Central memory CD8-positive, alpha-beta T cell (primary cell): Measurements from ENCODE around the gene PMEPA1.
"Not testable (repeated sequence)": the region's sequence is repeated elsewhere in the genome, so short reads cannot be mapped to it uniquely, and the experiment has no call there.

Source experiments
- ATAC-seq: fragments of 150-1000 bp; cut with Tn5 transposase; replicated peaks from 2 replicates; pipeline ENCODE4 v1.10.0; 2022; ENCODE audit warnings: mild to moderate bottlenecking, moderate FRiP score, moderate number of reproducible peaks; ENCODE audit not compliant: poor library complexity, severe bottlenecking; ENCODE audit errors: extremely low read depth
- DNase-seq, 2 donors: peaks; one replicate each; pipeline ENCODE4 v3.0.0; 2021; ENCODE audit warnings: low spot score in 2 of 2
- H3K27ac Mint-ChIP-seq: one replicate; pipeline ENCODE4 v1.8.0; 2022; ENCODE audit warnings: low read depth, mild to moderate bottlenecking, moderate library complexity, mixed read lengths
- H3K27me3 Mint-ChIP-seq: one replicate; pipeline ENCODE4 v1.8.0; 2022; ENCODE audit warnings: mixed read lengths
- H3K36me3 Mint-ChIP-seq: one replicate; pipeline ENCODE4 v1.8.0; 2022; ENCODE audit warnings: mild to moderate bottlenecking, moderate library complexity, mixed read lengths; ENCODE audit not compliant: insufficient read depth
- H3K4me1 Mint-ChIP-seq: one replicate; pipeline ENCODE4 v1.8.0; 2022; ENCODE audit warnings: mixed read lengths
- H3K4me3 Mint-ChIP-seq: one replicate; pipeline ENCODE4 v1.8.0; 2022; ENCODE audit warnings: mild to moderate bottlenecking, moderate library complexity, mixed read lengths
- H3K9me3 Mint-ChIP-seq: one replicate; pipeline ENCODE4 v1.8.0; 2022; ENCODE audit warnings: mixed read lengths

The PMEPA1 gene

DNA sequence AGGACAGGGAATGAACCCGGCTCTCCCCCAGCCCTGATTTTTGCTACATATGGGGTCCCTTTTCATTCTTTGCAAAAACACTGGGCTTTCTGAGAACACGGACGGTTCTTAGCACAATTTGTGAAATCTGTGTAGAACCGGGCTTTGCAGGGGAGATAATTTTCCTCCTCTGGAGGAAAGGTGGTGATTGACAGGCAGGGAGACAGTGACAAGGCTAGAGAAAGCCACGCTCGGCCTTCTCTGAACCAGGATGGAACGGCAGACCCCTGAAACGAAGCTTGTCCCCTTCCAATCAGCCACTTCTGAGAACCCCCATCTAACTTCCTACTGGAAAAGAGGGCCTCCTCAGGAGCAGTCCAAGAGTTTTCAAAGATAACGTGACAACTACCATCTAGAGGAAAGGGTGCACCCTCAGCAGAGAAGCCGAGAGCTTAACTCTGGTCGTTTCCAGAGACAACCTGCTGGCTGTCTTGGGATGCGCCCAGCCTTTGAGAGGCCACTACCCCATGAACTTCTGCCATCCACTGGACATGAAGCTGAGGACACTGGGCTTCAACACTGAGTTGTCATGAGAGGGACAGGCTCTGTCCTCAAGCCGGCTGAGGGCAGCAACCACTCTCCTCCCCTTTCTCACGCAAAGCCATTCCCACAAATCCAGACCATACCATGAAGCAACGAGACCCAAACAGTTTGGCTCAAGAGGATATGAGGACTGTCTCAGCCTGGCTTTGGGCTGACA, 60.8 kb downstream of the PMEPA1 start:
- H3K27me3 Mint-ChIP-seq, result peaks cover 21% of the 10 kb centered on the region
- no peak overlapping the region for H3K27ac Mint-ChIP-seq
- DNase-seq, result peak in 1 of 2 donors; percentile 1
- no peak for ATAC-seq
- H3K36me3 Mint-ChIP-seq, result peaks cover 3% of the 10 kb centered on the region
- no peak overlapping the region for H3K4me3 Mint-ChIP-seq
- peaks cover 5% of the 10 kb centered on the region for H3K9me3 Mint-ChIP-seq
- peaks cover 5% of the 10 kb centered on the region for H3K4me1 Mint-ChIP-seq

DNA sequence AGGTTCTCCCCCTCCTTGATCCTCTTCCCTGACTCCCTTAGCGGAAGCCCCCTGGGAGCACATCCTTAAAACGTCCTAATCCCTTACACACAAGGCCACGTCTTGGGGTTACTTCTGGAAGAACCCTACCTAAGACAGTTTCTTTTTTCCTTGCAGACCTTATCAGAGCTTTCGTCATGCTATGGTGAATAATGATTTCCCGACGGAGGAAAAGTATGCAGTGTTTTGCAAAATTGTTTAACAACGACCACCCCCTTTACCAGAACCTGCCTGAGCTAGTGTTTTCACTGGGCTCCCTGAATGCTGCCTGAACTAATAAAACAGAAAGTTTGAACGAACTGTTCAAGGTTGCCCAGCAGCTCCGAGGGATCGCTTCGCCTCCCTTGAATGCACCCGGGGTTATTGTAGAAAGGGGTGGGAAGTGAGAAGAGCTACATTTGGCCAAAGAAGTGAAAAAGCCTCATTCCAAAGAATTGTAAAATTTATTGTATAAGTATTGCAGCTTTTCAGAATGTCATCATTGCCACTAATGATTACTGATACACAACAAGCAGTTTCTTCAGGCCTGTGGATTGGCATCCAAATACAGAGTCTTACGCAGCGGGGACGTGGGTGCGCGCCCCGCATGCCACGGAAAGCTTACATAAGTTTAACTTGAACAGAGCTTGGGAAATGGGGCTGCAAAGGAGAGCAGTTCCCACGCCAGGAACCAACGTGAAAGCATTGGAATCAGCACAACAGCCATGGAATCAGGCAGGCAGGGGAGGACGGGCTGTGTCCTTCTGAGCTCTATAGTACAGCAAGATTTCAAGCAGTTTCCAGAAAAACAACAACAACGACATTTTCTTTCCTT, 61.7 kb downstream of the PMEPA1 start:
- peaks cover 5% of the 10 kb centered on the region for H3K9me3 Mint-ChIP-seq
- peaks cover 5% of the 10 kb centered on the region for H3K4me1 Mint-ChIP-seq
- no peak overlapping the region for H3K27ac Mint-ChIP-seq

DNA sequence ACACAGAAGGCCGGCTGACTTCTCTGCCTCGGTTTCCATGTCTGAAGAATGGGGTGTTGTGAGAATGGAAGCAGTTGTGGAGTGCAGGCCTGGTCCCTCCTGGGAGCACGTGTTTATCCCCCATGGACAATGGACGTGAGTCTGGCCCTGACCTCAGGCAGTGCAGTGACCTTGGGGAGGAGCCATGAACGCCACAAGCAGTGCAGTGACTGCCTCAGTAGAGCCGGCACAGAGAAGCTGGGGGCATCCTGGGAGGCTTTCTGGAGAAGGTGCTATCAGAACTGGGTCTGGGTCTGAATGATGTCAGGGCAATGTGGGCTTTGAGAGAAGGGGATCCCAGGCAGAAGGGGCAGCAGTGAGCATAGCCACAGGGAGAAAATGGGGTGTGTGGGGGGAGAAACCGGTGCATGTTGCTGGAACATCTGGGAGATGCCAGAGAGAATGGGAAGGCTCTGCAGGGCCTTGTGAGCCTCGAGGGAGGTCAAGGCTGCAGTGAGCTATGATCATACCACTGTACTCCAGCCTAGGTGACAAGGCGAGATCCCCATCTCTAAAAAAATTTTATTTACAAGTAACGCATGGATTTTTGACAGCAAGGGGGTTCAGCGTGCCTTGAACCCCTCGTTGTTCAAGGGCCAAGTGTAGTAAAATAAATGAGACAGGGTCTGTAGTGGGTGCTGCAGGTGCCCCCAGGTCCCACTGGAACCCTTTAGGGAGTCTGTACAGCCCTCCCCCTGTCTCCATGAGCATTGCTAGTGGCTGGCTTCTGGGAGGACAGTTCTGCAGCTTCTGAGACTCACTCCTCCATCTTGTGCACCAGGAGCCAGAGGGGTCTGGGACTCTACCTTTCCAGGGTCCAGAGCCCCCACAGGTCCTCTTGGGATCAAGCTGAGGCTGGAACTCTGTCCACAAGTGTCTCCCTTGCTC, 62.5 kb downstream of the PMEPA1 start:
- Mint-ChIP-seq H3K36me3 (peaks cover 3% of the 10 kb centered on the region), H3K4me1 (peaks cover 5% of the 10 kb centered on the region), H3K27me3 (peaks cover 21% of the 10 kb centered on the region), H3K27ac (no peak overlapping the region), H3K9me3 (peaks cover 5% of the 10 kb centered on the region), H3K4me3 (no peak overlapping the region)
- ATAC-seq (no peak), DNase-seq (peak in 1 of 2 donors; percentile 9)

More for the DNA sequence above, 61.7 kb downstream of the PMEPA1 start:
- DNase-seq, result no peak
- H3K36me3 Mint-ChIP-seq, result peaks cover 3% of the 10 kb centered on the region
- H3K27me3 Mint-ChIP-seq, result peaks cover 21% of the 10 kb centered on the region
- H3K4me3 Mint-ChIP-seq, result no peak overlapping the region
- ATAC-seq, result no peak

DNA sequence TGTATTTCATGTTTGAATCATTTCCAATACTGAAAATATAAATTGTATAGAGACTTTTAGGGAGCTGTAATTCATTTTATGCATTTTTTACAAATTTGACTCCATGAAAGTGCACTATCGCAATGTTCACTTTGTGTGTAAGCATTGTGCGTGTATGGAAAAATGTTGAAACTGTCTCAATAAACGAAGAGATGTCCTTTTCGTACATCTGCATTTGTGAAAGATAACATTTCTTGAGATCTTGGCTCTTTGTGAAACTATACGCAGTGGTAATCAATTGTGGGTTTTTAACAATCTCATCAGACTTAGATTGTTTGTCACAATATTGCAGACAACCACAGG, 70.9 kb downstream of the PMEPA1 start:
- ATAC-seq (no peak), DNase-seq (no peak)
- H3K36me3 Mint-ChIP-seq, result no peaks in the 10 kb centered on the region
- no peak overlapping the region for H3K4me3 Mint-ChIP-seq
- H3K9me3 Mint-ChIP-seq, result peaks cover 22% of the 10 kb centered on the region
- no peak overlapping the region for H3K27ac Mint-ChIP-seq
- H3K4me1 Mint-ChIP-seq, result peaks cover 11% of the 10 kb centered on the region
- H3K27me3 Mint-ChIP-seq, result peaks cover 31% of the 10 kb centered on the region

DNA sequence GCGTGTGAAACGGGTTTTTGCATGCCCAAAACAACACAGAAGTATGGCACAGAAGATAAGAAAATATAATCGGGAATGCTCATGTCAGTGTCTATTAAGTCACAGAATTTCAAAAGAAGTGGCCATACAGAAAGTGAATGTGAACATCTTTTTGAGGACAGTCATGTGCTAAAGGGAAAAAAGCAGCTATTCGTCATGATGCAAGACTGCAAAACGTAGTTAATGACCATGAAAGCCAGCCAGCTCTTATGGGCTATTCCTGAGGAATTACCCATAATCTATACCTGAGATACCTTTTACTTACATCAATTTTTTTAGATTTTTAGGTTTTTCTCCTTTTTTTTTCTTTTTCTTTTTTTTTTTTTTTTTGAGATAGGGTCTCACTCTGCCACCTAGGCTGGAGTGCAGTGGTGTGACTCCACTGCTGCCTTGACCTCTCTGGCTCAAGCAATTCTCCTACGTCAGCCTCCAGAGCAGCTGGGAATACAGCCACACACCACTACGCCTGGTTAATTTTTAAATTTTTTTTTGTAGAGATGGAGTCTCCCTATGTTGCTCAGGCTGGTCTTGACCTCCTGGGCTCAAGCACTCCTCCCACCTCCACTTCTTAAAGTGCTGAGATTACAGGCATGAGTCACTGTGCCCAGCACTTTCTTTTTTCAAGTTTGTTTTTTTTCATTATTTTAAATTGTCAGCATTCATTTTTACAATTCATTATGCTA, 71.5 kb downstream of the PMEPA1 start:
- peaks cover 16% of the 10 kb centered on the region for H3K4me1 Mint-ChIP-seq
- H3K36me3 Mint-ChIP-seq, result no peaks in the 10 kb centered on the region
- DNase-seq (no peak), ATAC-seq (no peak)
- H3K4me3 Mint-ChIP-seq, result no peak overlapping the region
- peaks cover 31% of the 10 kb centered on the region for H3K27me3 Mint-ChIP-seq
- H3K27ac Mint-ChIP-seq, result no peak overlapping the region
- H3K9me3 Mint-ChIP-seq, result peaks cover 22% of the 10 kb centered on the region

DNA sequence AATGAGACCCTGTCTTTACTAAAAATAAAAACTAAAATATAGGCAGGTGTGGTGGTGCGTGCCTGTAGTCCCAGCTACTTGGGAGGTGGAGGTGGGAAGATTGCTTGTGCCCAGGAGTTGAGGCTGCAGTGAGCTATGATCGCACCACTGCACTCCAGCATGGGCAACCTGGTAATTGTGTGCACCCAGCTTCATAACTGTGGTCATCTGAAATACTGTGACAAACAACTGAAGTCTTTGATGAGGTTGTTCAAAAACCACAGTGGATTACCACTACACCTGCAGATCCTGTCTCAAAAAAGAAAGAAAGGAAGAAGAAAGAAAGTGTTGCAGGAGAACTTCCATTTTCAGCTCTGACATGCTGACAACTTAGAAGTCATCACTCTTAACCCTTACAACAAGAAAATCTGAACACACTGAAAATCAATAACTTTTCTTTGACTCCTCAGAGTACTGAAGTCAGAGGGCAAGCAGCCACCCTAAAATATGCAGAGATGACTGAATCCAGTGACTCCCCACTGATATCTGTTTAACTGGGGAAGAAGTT, 75.8 kb downstream of the PMEPA1 start:
- DNase-seq, result peak in 1 of 2 donors; percentile 12

DNA sequence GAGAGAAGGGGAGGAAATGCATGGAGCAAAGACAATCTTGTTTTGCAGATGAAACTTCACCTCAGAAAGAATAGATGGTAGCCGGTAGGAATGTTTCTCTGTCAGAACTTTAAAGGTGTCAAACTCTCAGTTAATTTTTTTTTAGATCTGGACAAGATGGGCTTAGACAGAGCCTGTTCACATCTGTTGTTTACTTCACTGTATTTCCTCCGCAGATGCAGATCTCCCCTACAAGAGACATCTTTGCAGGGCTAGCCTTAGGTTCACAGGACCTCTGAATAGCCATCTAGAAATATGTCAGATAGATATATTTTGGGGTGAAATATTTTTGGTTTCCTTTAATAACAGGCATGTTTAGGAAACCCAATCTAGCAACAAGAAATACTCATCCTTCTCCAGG, 77.5 kb downstream of the PMEPA1 start:
- no peak overlapping the region for H3K27ac Mint-ChIP-seq
- H3K4me3 Mint-ChIP-seq, result no peak overlapping the region
- peaks cover 57% of the 10 kb centered on the region for H3K4me1 Mint-ChIP-seq
- peaks cover 23% of the 10 kb centered on the region for H3K27me3 Mint-ChIP-seq
- ATAC-seq, result no peak
- H3K36me3 Mint-ChIP-seq, result peaks cover 9% of the 10 kb centered on the region
- DNase-seq, result no peak
- H3K9me3 Mint-ChIP-seq, result peaks cover 22% of the 10 kb centered on the region

More for the DNA sequence above, 75.8 kb downstream of the PMEPA1 start:
- Mint-ChIP-seq H3K27me3 (peaks cover 23% of the 10 kb centered on the region), H3K36me3 (peaks cover 4% of the 10 kb centered on the region), H3K9me3 (peaks cover 22% of the 10 kb centered on the region), H3K4me1 (peaks cover 49% of the 10 kb centered on the region), H3K4me3 (no peak overlapping the region), H3K27ac (no peak overlapping the region)
- peak; percentile 36 for ATAC-seq

DNA sequence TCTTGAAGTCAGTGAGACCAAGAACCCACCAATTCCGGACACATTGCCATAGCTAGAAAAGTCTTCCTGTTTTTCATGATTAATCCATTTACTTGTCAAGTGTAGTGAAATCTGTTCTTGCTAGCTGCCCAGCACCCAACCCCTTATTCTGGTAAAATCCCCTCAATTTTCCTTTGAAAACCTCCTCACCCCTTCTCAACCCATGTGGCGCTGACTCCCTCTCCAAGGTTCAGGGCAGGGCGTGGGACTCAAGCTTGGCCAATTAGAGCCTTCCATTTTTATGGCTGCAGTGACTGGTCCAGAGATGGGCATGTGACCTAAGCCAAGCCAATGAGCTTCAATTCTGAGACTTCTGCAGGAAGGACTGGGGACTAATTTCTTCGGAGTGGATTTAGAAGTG, 79.8 kb downstream of the PMEPA1 start:
- Mint-ChIP-seq H3K27me3 (peaks cover 5% of the 10 kb centered on the region), H3K4me3 (peak overlapping the region; percentile 79), H3K36me3 (peaks cover 9% of the 10 kb centered on the region), H3K9me3 (peaks cover 2% of the 10 kb centered on the region), H3K27ac (peak overlapping the region; percentile 91), H3K4me1 (peaks cover 75% of the 10 kb centered on the region)
- DNase-seq (no peak), ATAC-seq (no peak)

DNA sequence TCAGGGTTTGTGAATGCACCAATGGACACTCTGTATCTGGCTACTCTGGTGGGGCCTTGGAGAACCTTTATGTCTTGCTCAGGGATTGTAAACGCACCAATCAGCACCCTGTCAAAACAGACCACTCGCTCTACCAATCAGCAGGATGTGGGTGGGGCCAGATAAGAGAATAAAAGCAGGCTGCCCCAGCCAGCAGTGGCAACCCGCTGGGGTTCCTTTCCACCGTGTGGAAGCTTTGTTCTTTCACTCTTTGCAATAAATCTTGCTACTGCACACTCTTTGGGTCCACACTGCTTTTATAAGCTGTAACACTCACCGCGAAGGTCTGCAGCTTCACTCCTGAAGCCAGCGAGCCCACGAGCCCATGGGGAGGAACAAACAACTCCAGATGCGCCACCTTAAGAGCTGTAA, 80.3 kb downstream of the PMEPA1 start:
- not testable (repeated sequence) for DNase-seq, H3K9me3 Mint-ChIP-seq, H3K36me3 Mint-ChIP-seq, H3K27me3 Mint-ChIP-seq, ATAC-seq
- H3K4me3 Mint-ChIP-seq, result peak overlapping the region; percentile 79
- peak overlapping the region; percentile 91 for H3K27ac Mint-ChIP-seq
- peaks cover 72% of the 10 kb centered on the region for H3K4me1 Mint-ChIP-seq

DNA sequence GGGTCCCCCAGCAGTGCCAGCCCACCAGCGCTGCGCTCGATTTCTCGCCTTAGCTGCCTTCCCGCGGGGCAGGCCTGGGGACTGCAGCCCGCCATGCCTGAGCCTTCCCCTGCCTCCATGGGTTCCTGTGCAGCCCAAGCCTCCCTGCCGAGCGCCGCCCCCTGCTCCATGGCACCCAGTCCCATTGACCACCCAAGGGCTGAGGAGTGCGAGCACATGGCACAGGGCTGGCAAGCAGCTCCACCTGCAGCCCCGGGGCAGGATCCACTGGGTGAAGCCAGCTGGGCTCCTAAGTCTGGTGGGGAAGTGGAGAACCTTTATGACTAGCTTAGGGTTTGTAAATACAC, 80.9 kb downstream of the PMEPA1 start:
- H3K9me3 Mint-ChIP-seq, ATAC-seq, H3K27me3 Mint-ChIP-seq, H3K36me3 Mint-ChIP-seq, DNase-seq: not testable (repeated sequence)
- peaks cover 66% of the 10 kb centered on the region for H3K4me1 Mint-ChIP-seq
- peak overlapping the region; percentile 91 for H3K27ac Mint-ChIP-seq
- peak overlapping the region; percentile 79 for H3K4me3 Mint-ChIP-seq

DNA sequence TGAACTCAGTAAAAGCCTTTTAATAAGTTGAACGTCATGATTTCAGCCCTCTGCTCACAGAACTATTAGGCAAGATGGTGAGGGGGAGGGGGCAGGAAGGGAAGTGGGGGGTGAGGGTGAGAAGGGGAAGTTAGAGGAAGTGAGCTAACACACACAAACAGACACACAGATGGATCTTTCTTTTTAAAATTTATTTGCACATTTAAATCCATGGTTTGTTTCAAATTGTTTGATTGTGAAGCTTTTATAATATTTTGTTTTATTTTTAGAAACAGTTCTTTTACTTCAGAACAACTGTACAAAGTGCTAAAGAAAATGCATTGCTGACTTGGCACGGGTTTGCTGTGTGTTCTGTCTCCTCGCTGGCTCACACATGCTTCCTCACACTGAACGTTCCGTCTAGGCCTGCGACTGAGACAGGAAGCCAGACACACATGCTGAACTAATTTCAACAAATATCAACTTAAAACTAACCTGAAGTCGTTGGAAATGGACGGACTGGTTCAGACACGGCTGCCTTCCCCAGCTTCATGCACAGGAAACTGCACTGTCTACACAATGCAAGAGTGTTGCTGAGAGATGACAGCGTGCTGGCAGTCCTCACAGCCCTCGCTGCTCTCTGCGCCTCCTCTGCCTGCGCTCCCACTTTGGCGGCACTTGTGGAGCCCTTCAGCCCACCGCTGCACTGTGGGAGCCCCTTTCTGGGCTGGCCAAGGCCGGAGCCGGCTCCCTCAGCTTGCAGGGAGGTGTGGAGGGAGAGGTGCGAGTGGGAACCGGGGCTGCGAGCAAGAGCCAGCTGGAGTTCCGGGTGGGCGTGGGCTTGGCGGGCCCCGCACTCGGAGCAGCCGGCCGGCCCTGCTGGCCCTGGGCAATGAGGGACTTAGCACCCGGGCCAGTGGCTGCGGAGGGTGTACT, 81.5 kb downstream of the PMEPA1 start:
- DNase-seq, result peak in 1 of 2 donors; percentile 64
- H3K9me3 Mint-ChIP-seq, result no peaks in the 10 kb centered on the region
- H3K27me3 Mint-ChIP-seq, result no peaks in the 10 kb centered on the region
- peak overlapping the region; percentile 61 for H3K4me3 Mint-ChIP-seq
- peak overlapping the region; percentile 91 for H3K27ac Mint-ChIP-seq
- ATAC-seq, result peak; percentile 90
- H3K4me1 Mint-ChIP-seq, result peaks cover 61% of the 10 kb centered on the region
- peaks cover 9% of the 10 kb centered on the region for H3K36me3 Mint-ChIP-seq
